Endothelial cell of umbilical vein (primary cell): Measurements from ENCODE around the gene SORCS3. TPM values are rescaled to one million over a fixed set of nuclear protein-coding genes. Genes with fewer than 3 reads are reported as not detected.

Experiments used
- BruUV-seq: library from RNA; stranded (reverse); fragments of 400-500 nt; replicated peaks from 2 replicates; lab custom pipeline; 2021; lab: Mats Ljungman, UMichigan
- CTCF ChIA-PET: fragments of 300-600, 350-600 bp; sonication (Branson Sonifier 250); formaldehyde crosslinking; loops from one replicate; lab custom pipeline; 2021; ENCODE audit warnings: antibody characterized with exemption, inconsistent platforms; lab: Charles Lee
- POLR2A ChIA-PET: fragments of 300-600, 350-600 bp; sonication (Branson Sonifier 250); formaldehyde crosslinking; loops from one replicate; lab custom pipeline; 2021; ENCODE audit warnings: antibody characterized with exemption, inconsistent platforms; lab: Charles Lee
- DNase-seq: peaks from one replicate; pipeline ENCODE4 v3.0.0-alpha.2; 2011; ENCODE audit warnings: low read depth, low spot score
- FAIRE-seq: peaks from 2 replicates; lab custom pipeline; 2011; peaks lifted over from hg19 to GRCh38; lab: Jason Lieb, UNC
- H2AFZ ChIP-seq: 2 replicates; pipeline ENCODE4 v1.6.0; 2012; ENCODE audit warnings: low read depth, low read length, control low read depth, inconsistent platforms
- H3K27ac ChIP-seq: 2 replicates; pipeline ENCODE4 v1.5.1; 2011; ENCODE audit warnings: low read depth, mild to moderate bottlenecking, control low read depth, low read length, moderate library complexity; ENCODE audit not compliant: insufficient read depth
- H3K27me3 ChIP-seq, 2 experiments: 2 replicates each; pipeline versions ENCODE4 v1.6.0 to v1.6.1; 2011; ENCODE audit warnings: low read length in 2 of 2, mixed read lengths in 1 of 2; ENCODE audit not compliant: control insufficient read depth in 2 of 2, insufficient read depth in 2 of 2
- H3K36me3 ChIP-seq, 2 experiments: 2 replicates in 1 of 2; 3 replicates in 1 of 2; pipeline ENCODE4 v1.5.1; 2011; ENCODE audit warnings: low read length in 2 of 2, mild to moderate bottlenecking in 1 of 2, moderate library complexity in 1 of 2; ENCODE audit not compliant: control insufficient read depth in 2 of 2, insufficient read depth in 2 of 2; ENCODE audit errors: extremely low read depth in 1 of 2
- H3K4me1 ChIP-seq: 3 replicates; pipeline ENCODE4 v1.5.1; 2011; ENCODE audit warnings: mild to moderate bottlenecking, low read length; ENCODE audit not compliant: control insufficient read depth, insufficient read depth; ENCODE audit errors: extremely low read depth
- H3K4me2 ChIP-seq: 2 replicates; pipeline ENCODE4 v1.6.1; 2011; ENCODE audit warnings: low read length, control low read depth, mixed read lengths; ENCODE audit not compliant: insufficient read depth
- H3K4me3 ChIP-seq, 3 experiments: fragments of 200-600 bp in 1 of 3; sonication (generic), shearing (Covaris generic) in 1 of 3; replicated peaks in 1 of 3; 2 replicates each; pipeline ENCODE4 v1.5.1; 2011 to 2016; ENCODE audit warnings: control low read depth in 3 of 3, low read length in 3 of 3, mild to moderate bottlenecking in 2 of 3, inconsistent platforms in 1 of 3, low read depth in 1 of 3, moderate library complexity in 1 of 3; ENCODE audit not compliant: insufficient read depth in 1 of 3
- H3K79me2 ChIP-seq: 2 replicates; pipeline ENCODE4 v1.6.0; 2012; ENCODE audit warnings: low read length, inconsistent platforms; ENCODE audit not compliant: control insufficient read depth, insufficient read depth
- H3K9ac ChIP-seq: replicated peaks from 2 replicates; pipeline ENCODE3; 2011; ENCODE audit warnings: low read length, control low read depth; ENCODE audit not compliant: insufficient read depth; ENCODE audit errors: extremely low read depth
- H3K9me1 ChIP-seq: replicated peaks from 3 replicates; pipeline ENCODE4 v1.6.0; 2011; ENCODE audit warnings: mild to moderate bottlenecking, low read length; ENCODE audit not compliant: control insufficient read depth, insufficient read depth; ENCODE audit errors: extremely low read depth
- H3K9me3 ChIP-seq: replicated peaks from 2 replicates; pipeline ENCODE4 v1.5.1; 2012; ENCODE audit warnings: low read length, inconsistent platforms; ENCODE audit not compliant: control insufficient read depth, insufficient read depth
- H4K20me1 ChIP-seq: replicated peaks from 2 replicates; pipeline ENCODE3; 2011; ENCODE audit warnings: mild to moderate bottlenecking, low read length; ENCODE audit not compliant: control insufficient read depth, insufficient read depth; ENCODE audit errors: extremely low read depth
- EZH2 ChIP-seq: IDR thresholded peaks from 2 replicates; pipeline ENCODE4 v1.6.1; 2012; ENCODE audit warnings: borderline replicate concordance, low read depth, mild to moderate bottlenecking, moderate library complexity, low read length, inconsistent platforms; ENCODE audit not compliant: severe bottlenecking
- FOS ChIP-seq: IDR thresholded peaks from 2 replicates; pipeline ENCODE4 v1.6.1; 2011; ENCODE audit warnings: mild to moderate bottlenecking, low read length, moderate library complexity, borderline replicate concordance; ENCODE audit not compliant: insufficient read depth
- GATA2 ChIP-seq: IDR thresholded peaks from 2 replicates; pipeline ENCODE4 v1.7.0; 2011; ENCODE audit warnings: low read depth, mild to moderate bottlenecking, moderate library complexity, mixed read lengths, low read length; ENCODE audit not compliant: insufficient read length, insufficient read depth
- JUN ChIP-seq: IDR thresholded peaks from 2 replicates; pipeline ENCODE4 v1.6.1; 2011; ENCODE audit warnings: borderline replicate concordance, low read depth; ENCODE audit not compliant: insufficient read length, insufficient read depth
- MYC ChIP-seq: IDR thresholded peaks from one replicate; pipeline ENCODE4 v1.6.1; 2011; ENCODE audit warnings: mild to moderate bottlenecking, low read depth, low read length
- POLR2A ChIP-seq: IDR thresholded peaks from 2 replicates; pipeline ENCODE4 v1.6.1; 2012; ENCODE audit warnings: low read depth, mild to moderate bottlenecking, control low read depth, low read length
- POLR2AphosphoS5 ChIP-seq: IDR thresholded peaks from 2 replicates; pipeline ENCODE4 v1.6.1; 2012; ENCODE audit warnings: low read depth, mild to moderate bottlenecking, control low read depth, low read length, moderate library complexity; ENCODE audit not compliant: insufficient read depth
- dilution Hi-C: fragments of 300-500 bp; cut with MboI; formaldehyde crosslinking; loops from one replicate; pipeline ENCODE4 v1.15.0; 2019; ENCODE audit warnings: low sequenced_read_pairs; ENCODE audit not compliant: extremely low pct_ligation_motif_present
- intact Hi-C: fragments of 100-400 bp; cut with micrococcal nuclease; formaldehyde crosslinking; loops from one replicate; pipeline ENCODE4 v1.10.0; 2022
- polyA plus RNA-seq, 4 experiments: library from polyadenylated mRNA; depleted of rRNA in 3 of 4; stranded (reverse) in 3 of 4; unstranded in 1 of 4; fragments of >200 nt; gene quantifications; 2 replicates each; pipeline versions ENCODE4 v1.2.1 to v1.2.3, GENCODE V29; 2011 to 2012; ENCODE audit warnings: missing spikeins in 1 of 4
- total RNA-seq: library from RNA; stranded (reverse); gene quantifications from 2 replicates; pipeline ENCODE4 v1.2.3, GENCODE V29; 2021
- TF ChIP-seq, protein P1 (sequence below), 2 donors: IDR thresholded peaks; 1 replicate in 1 of 2; 2 replicates in 1 of 2; pipeline ENCODE4 v1.5.1; 2011; ENCODE audit warnings: low read length in 2 of 2, mild to moderate bottlenecking in 2 of 2, moderate library complexity in 2 of 2, control low read depth in 1 of 2, inconsistent platforms in 1 of 2, low read depth in 1 of 2; ENCODE audit not compliant: insufficient read depth in 1 of 2; ENCODE audit errors: extremely low read depth in 1 of 2
- TF ChIP-seq, protein P2 (sequence below): IDR thresholded peaks from 2 replicates; pipeline ENCODE4 v1.6.1; 2011; ENCODE audit not compliant: insufficient read depth, insufficient read length

The SORCS3 gene
- total and polyA plus RNA-seq, 2 donors (not counting 3 experiments of a cell fraction or from before 2014, with no cell fraction given), result not detected

- Histone ChIP-seq H3K9ac (no peak overlapping the region), H4K20me1 (no peaks in the 10 kb centered on the region), H2AFZ (no peak overlapping the region), H3K9me3 (peaks cover 7% of the 10 kb centered on the region), H3K79me2 (no peaks in the 10 kb centered on the region), H3K9me1 (no peaks in the 10 kb centered on the region), H3K4me3 (no peak overlapping the region), H3K27me3 (no peaks in the 10 kb centered on the region), H3K36me3 (no peaks in the 10 kb centered on the region), H3K4me1 (no peaks in the 10 kb centered on the region), H3K27ac (no peak overlapping the region), H3K4me2 (no peak overlapping the region)
- DNase-seq, result no peak
- no TSS peak for BruUV-seq
- POLR2A ChIA-PET, result no interaction called here
- intact Hi-C loops, result no loop called here
- TF ChIP-seq, protein P1, sequence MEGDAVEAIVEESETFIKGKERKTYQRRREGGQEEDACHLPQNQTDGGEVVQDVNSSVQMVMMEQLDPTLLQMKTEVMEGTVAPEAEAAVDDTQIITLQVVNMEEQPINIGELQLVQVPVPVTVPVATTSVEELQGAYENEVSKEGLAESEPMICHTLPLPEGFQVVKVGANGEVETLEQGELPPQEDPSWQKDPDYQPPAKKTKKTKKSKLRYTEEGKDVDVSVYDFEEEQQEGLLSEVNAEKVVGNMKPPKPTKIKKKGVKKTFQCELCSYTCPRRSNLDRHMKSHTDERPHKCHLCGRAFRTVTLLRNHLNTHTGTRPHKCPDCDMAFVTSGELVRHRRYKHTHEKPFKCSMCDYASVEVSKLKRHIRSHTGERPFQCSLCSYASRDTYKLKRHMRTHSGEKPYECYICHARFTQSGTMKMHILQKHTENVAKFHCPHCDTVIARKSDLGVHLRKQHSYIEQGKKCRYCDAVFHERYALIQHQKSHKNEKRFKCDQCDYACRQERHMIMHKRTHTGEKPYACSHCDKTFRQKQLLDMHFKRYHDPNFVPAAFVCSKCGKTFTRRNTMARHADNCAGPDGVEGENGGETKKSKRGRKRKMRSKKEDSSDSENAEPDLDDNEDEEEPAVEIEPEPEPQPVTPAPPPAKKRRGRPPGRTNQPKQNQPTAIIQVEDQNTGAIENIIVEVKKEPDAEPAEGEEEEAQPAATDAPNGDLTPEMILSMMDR (IDR thresholded peaks at IDR 0.05; ENCODE audit: extremely low read depth in 1 of 2, insufficient read depth in 1 of 2, low read depth in 1 of 2, low read length in 2 of 2), result no peak
- TF ChIP-seq POLR2AphosphoS5, result no peak
- no peak for TF ChIP-seq EZH2
- TF ChIP-seq, protein P2, sequence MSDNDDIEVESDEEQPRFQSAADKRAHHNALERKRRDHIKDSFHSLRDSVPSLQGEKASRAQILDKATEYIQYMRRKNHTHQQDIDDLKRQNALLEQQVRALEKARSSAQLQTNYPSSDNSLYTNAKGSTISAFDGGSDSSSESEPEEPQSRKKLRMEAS, result no peak
- no peak for TF ChIP-seq FOS
- TF ChIP-seq JUN, result no peak
- no peak for TF ChIP-seq GATA2
- no peak for TF ChIP-seq POLR2A
- TF ChIP-seq MYC, result no peak
- dilution Hi-C loops, result no loop called here
- no peak for FAIRE-seq
- CTCF ChIA-PET, result no interaction called here
These were observed 602.7 kb downstream of the SORCS3 start for GRCh38 chr10:105243825-105244224.
